Aortic smooth muscle cell (primary cell): ENCODE results near the gene TSPAN10. TPM values are rescaled to one million over a fixed set of nuclear protein-coding genes. Genes with fewer than 3 reads are reported as not detected.

Experiments
- total RNA-seq: library from RNA; depleted of rRNA; stranded (reverse); fragments of >200 nt; gene quantifications from 2 replicates; pipeline ENCODE4 v1.2.3, GENCODE V29; 2014

TSPAN10 gene
- total RNA-seq = 0.81 and 1.1 TPM in 2 replicates

DNA sequence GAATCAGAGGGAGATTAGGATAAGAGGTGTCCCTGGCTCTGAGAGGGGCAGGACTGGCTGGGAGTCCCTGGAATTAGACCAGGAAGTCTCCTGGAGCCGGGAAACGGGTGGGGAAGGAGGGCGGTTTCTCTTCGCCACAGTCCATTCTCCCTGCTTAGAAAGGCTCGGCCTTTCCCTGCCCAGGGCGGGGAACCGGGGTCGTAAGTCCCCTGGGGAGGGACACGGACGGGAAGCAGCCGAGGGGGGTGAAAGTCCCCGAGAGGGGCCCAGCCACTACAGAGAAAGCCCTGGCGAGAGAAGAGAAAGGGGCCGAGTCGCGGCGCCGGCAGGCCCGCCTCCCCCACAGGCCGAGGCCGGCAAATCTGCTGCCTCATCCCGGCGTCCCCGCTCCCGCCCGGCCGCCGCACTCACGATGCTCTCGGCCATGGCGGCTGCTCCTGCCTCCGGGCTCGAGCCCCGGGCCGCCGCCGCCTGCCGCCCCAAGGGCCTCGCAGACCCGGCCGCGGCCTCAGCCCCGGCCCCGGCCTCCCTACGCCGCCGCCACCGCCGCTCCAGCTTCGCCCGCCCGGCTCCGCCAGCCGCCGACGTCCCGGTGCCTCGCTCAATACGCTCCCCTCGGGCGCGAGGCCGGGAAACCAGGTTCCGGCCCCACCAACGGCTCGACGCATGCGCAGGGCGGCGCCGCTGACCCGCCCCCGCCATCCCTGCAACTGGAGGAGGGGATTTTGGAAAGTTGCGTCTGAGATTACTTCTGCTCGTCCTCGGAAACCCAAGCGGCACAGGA is at the start of gene TSPAN10, which contains the start of gene NPLOC4:
Gene TSPAN10 (plus strand): TSS at position 692 of the 784 bp plus-strand sequence. CDS start 5,217 bp downstream, outside the sequence.
Gene NPLOC4 (minus strand): TSS at position 608 of the 784 bp plus-strand sequence. CDS start 182 bp downstream, at position 426.

DNA sequence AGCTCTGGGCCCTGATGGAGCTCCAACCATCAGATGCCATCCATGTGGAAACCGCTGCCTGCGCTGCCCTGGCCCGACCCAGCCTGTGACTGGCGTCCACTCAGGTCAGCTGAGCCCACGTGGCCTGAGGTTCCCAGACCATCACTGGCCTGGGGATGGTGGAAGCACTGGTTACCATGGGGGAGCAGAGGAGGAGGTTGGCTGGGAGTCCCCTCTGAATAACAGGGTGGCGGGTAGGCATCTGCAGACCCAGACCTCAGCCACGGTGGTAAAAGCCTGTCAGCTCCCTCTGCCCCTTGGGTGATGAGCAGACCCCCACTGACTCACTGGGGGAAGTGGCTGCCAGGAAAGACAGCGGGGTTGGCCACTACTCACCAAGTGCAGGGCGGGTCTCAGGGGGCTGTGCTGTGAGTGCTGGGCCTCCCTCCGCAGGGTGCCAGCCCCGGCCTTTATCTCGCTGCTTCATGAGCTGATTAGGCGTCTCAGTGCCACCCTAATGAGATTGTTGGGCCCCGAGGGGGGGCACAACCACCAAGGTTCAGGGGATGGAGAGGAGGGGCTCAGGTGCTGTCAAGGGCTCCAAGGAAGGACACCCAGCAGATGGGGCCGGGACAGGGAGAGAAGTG is 19.2 kb downstream of the TSPAN10 start, which contains the start of gene PDE6G:
Gene PDE6G (minus strand): TSS at position 425 of the 626 bp plus-strand sequence. CDS start 3,237 bp downstream, outside the sequence.

GRCh38 chr17:81666342-81667191 is 29.6 kb downstream of the TSPAN10 start, which contains the start of the genes CCDC137 and OXLD1:
Gene CCDC137 (plus strand): TSS chr17:81666737. CDS start chr17:81666767, 30 bp downstream.
Gene OXLD1 (minus strand): TSS chr17:81666605. CDS start chr17:81666577, 28 bp downstream.

DNA sequence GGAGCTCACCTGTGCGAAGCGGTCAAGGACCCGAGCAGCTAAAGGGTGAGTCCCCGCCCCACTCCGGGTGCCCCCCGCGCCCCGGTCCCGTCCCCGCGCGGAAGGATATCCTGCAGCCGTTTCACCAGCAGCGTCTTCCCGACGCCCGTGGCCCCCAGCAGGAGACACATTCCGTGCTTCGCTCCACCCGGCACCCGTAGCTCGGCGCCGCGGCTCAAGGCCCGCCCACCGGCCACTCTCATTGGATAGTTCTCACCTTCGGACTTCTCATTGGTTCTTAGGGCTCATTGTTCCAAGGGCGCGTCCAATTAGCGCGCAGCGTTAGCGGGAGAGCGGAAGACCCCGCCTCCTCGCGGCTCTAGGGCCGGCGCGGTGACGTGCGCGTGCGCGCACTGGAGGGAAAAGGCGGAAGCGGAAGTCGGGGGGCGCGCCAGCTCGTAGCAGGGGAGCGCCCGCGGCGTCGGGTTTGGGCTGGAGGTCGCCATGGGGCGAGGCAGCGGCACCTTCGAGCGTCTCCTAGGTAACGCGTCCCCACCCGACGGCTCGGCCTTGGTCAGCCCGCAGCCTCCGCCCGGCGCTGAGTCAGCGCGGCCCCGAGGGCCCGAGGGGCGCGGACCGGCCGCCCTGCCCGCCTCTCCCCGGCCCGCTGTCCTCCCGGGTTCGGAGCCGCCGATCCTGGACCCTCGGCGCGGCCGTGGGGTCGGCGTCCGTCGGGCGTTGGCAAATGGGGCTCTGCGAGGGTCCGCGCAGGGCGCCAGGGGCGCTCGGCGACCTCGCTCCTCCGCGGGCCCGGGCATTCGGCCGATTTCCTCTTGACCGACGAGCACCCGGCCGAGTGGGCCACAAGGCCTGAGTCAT is 46.8 kb downstream of the TSPAN10 start, which contains the start of the genes ARL16 and HGS:
Gene ARL16 (minus strand): TSS at position 214 of the 858 bp plus-strand sequence. CDS start 44 bp downstream, at position 170.
Gene HGS (plus strand): TSS at position 428 of the 858 bp plus-strand sequence. CDS start 56 bp downstream, at position 484.

Other genes starting within 250 kb of the TSPAN10 start
- 5.7 and 10.4 TPM in 2 replicates for gene BAHCC1, start 241.7 kb upstream of the TSPAN10 start, total RNA-seq
- 6,830 and 6,966 TPM in 2 replicates for gene ACTG1, start 124.4 kb upstream of the TSPAN10 start, total RNA-seq
- gene FSCN2, start 108.8 kb upstream of the TSPAN10 start, total RNA-seq = 1.4 and 2.8 TPM in 2 replicates
- gene FAAP100, start 84.8 kb upstream of the TSPAN10 start, total RNA-seq = 16.4 and 16.5 TPM in 2 replicates
- gene NPLOC4, start 84 bp upstream of the TSPAN10 start, total RNA-seq = 67.3 and 72.5 TPM in 2 replicates
- not detected in 2 replicates for gene PDE6G, start 19.3 kb downstream of the TSPAN10 start, total RNA-seq
- 24.6 and 37.7 TPM in 2 replicates for gene OXLD1, start 29.4 kb downstream of the TSPAN10 start, total RNA-seq
- gene CCDC137, start 29.5 kb downstream of the TSPAN10 start, total RNA-seq = 5.3 and 9.4 TPM in 2 replicates
- gene ARL16, start 46.6 kb downstream of the TSPAN10 start, total RNA-seq = 25.1 and 42.8 TPM in 2 replicates
- gene HGS, start 46.8 kb downstream of the TSPAN10 start, total RNA-seq = 78.3 and 91.3 TPM in 2 replicates
- gene MRPL12, start 66.2 kb downstream of the TSPAN10 start, total RNA-seq = 5.2 and 6.3 TPM in 2 replicates
- gene SLC25A10, start 75.1 kb downstream of the TSPAN10 start, total RNA-seq = 7.0 and 10.8 TPM in 2 replicates
- gene GCGR, start 167.0 kb downstream of the TSPAN10 start, total RNA-seq = not detected in 2 replicates
- 124 and 145 TPM in 2 replicates for gene MCRIP1, start 196.1 kb downstream of the TSPAN10 start, total RNA-seq
- not detected in 2 replicates for gene PPP1R27, start 197.9 kb downstream of the TSPAN10 start, total RNA-seq
- gene P4HB, start 223.3 kb downstream of the TSPAN10 start, total RNA-seq = 1,018 and 1,063 TPM in 2 replicates
- gene ARHGDIA, start 234.1 kb downstream of the TSPAN10 start, total RNA-seq = 110 and 179 TPM in 2 replicates